ENCODE data around the gene STK32B.

STK32B gene

GRCh38 chr4:5478169-5478568 is 426.9 kb downstream of the STK32B start:
- DNase-seq = no peak

GRCh38 chr4:5478697-5479096 is 427.4 kb downstream of the STK32B start:
- DNase-seq = no peak

DNA sequence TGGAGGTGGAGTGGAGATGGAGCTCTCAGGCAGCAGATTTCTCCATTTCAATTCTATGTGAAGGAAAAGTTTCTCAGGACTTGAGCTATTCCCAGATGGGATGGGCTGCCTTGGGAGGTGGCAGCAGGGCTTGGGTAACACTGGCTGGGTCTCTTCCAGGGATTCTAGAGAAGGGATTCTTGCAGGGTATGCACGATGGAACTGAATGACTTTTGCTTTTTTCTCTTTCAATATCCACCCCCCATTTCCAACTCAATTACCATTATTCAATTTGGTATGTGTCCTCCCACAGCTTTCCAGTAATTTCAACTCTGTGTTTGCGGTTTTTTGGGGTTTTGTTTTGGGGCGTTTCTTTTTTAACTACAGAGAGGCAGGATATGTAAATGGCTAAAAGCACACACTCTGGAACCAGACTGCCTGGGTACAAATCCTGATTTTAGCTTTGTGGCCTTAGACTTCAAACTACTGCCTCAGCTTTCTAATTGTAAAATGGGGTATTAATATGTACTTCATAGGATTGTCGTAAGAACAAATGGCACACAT is 428.3 kb downstream of the STK32B start:
- no peak for DNase-seq

DNA sequence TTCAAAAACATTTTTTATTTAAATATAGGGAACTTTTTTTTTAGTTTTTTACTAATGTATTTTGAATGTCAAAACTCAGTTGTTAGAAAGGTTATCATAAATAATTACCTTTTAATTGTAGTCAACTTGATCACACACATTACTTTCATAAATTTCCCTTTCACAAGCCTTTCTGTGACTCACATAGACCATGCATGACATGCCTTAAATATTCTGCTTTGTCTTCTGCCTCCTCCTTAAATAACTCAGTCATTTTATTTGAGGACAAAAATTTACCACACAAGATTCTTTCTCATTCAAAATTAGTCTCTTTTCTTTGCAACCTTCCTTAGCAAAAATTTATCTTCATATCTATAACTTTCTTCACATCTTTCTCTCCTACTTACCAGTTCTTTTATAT is 437.1 kb downstream of the STK32B start:
- DNase-seq = no peak

- no peak for DNase-seq
Observed at GRCh38 chr4:5489260-5489659, 438.0 kb downstream of the STK32B start.

GRCh38 chr4:5497489-5497888 is 446.2 kb downstream of the STK32B start:
- no peak for DNase-seq

GRCh38 chr4:5500165-5500564 is 448.9 kb downstream of the STK32B start:
- DNase-seq = no peak

DNA sequence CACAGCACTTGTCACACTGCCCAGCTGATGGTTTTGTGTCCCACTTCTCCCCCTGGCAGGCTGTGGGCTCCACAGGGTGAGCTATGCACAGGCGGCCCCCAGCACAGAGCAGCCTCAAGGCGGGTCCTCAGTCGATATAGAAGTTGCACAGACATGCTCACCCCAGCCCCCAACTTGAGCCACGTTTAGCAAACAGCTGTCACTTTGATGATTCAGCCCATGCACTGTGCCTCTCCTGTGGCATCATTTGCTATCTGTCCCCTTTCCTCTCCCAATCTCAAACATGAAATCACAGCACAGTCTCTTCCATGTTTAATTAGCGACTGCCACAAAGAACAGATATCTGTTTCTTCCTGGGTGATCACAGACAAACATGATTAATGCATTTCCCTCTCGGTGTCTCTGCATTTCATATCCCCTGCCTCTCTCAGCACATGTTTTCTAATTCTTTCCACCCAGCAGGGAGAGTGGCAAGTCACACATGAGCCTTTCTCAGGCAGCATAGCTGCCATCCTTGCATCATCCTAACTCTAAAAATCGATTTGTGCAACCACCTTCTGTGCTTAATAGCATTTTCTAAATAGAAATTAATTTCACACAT is 452.2 kb downstream of the STK32B start:
- no peak for DNase-seq

DNA sequence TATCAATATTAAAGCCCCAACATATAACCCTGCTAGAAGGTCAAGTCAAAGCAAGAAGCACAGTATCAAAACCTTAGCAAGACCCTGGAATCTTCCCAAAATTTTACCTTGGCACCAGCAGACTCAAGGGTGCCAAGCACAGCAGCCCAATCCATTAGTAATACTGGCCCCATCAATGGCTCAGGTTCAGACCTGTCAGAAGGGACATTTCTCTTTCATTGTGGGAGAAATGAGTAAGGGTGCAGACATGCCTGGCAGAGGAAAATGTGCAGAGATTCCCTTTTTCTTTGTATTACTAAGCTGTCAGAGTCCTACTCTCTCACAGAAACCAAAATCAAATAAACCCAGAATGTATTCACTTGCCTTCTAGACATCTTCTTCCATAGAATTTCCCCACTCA is 453.2 kb downstream of the STK32B start:
- no peak for DNase-seq

- no peak for DNase-seq
Observed at GRCh38 chr4:5510504-5510903, 459.2 kb downstream of the STK32B start.

- no peak for DNase-seq
Observed at GRCh38 chr4:5511791-5512190, 460.5 kb downstream of the STK32B start.

- no peak for DNase-seq
Observed at GRCh38 chr4:5515646-5516045, 464.4 kb downstream of the STK32B start.

DNA sequence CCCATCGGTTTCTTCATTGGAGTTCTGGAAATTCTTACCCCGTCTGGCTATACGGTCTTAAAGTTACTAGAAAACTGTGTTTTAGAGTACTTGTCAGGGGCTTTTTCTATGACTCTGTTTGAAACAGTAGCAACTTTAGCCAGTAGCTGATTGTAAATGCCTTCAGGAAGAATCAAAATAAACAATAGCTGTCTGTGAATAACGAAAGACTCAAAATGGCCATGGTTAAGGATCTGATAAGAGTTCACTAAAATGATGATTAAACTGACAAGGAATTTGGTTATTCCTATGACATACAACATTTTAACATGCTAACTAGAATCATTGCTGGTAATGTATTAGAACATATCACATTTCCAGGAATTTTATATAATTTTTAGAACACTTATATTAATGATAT is 466.1 kb downstream of the STK32B start:
- DNase-seq = no peak

DNA sequence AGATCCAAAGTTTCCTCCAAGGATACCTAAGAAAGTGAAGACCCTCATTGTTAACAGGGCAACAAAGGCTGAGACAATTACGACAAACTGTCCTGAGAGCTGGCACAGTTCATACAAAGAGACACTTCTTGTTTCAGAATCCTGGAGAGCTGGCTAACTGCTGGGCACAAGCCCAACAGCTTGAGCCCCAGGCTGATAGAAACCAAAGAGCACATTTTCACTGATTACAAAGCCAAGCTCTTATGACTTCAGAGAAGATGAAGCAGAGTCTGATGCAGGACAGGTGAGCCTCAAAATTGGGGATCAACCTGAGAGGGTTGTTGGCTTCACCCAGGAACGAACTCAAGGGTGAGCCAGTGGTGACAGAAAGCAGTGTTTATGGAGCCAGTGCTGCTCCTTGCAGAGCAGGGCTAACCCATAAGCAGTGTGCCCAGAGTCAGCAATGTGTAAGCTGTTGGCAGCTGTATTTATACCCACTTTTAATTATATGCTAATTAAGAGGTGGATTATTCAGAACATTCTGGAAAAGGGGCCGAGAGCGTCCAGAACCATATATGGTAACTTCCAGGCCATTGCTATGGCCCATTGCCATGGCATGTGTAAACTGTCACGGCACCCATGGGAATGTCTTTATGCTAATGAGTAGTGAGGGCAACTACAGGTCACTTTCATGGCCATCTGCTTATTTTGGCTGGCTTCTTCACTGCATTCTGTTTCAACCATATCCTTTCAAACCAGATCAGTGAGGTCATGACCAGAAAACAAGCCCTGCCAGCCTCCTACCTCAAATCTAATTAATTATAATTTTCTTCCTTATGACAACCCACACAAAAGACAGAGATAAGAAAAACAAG is 473.4 kb downstream of the STK32B start:
- no peak for DNase-seq

GRCh38 chr4:5526080-5526846 is 475.0 kb downstream of the STK32B start:
- DNase-seq = no peak

DNA sequence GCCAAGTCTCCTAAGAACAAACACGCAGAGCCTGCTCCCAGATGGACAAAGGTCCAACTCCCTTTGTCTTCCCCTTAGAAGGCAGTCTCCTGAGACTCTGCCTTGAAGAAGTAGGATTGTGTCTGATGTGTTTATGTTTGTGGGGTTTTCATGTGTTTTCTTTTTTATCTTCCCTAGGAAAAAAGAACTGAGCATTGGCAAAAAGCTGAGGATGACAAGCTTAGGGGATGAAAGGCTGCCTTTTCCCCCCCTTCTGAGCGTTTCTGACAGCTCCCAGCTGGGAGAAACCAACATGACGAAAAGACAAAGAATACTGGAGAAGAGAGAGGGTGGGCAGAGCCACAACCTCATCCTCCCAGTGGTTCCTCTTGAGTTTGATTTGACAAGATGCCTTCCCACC is 475.9 kb downstream of the STK32B start:
- DNase-seq = no peak

- DNase-seq = no peak
Observed at GRCh38 chr4:5528031-5528436, 476.8 kb downstream of the STK32B start.

DNA sequence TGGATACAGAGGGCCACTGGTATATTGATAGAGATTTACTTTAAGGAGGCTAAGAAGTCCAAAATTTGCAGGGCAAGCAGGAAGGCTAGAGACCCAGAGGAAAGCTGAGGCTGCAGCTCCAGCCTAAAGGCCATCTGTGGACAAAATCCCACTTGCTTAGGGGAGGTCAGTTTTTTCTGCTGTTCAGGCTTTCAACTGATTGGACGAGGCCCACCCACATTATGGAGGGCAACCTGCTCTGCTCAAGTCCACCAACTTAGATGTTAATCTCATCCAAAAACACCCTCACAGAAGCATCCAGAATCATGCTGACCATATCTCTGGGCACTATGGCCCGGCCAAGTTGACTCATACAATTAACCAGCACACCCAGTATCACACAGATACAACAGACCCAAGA is 480.8 kb downstream of the STK32B start:
- DNase-seq = no peak

GRCh38 chr4:5539584-5539983 is 488.3 kb downstream of the STK32B start:
- DNase-seq = no peak

- DNase-seq = no peak
Observed at GRCh38 chr4:5541169-5541568, 489.9 kb downstream of the STK32B start.

GRCh38 chr4:5543681-5544080 is 492.4 kb downstream of the STK32B start:
- no peak for DNase-seq

- DNase-seq = no peak
Observed at GRCh38 chr4:5544762-5545161, 493.5 kb downstream of the STK32B start.

- no peak for DNase-seq
Observed at GRCh38 chr4:5545271-5545670, 494.0 kb downstream of the STK32B start.
